IMR-90 (cell line): ENCODE measurements around the gene CCK. TPM values are rescaled to one million over a fixed set of nuclear protein-coding genes. Genes with fewer than 3 reads are reported as not detected.

Experiments used
- ATAC-seq: fragments of 200-7000 bp; cut with Tn5 transposase; 2 replicates; pipeline ENCODE4 v1.9.1; 2020; ENCODE audit warnings: low read depth, mild to moderate bottlenecking, moderate library complexity
- BruUV-seq: library from RNA; stranded (reverse); fragments of 400-500 nt; replicated peaks from 2 replicates; lab custom pipeline; 2021; lab: Mats Ljungman, UMichigan
- CTCF ChIA-PET: fragments of 300-600 bp; formaldehyde crosslinking; extraction: SDS; loops from one replicate; lab custom pipeline; 2021; ENCODE audit warnings: antibody characterized with exemption; lab: Yijun Ruan, JAX
- POLR2A ChIA-PET: fragments of 300-600 bp; sonication (Branson Sonifier 250); formaldehyde crosslinking; loops from one replicate; lab custom pipeline; 2022; ENCODE audit warnings: antibody characterized with exemption; ENCODE audit not compliant: unreplicated experiment; lab: Charles Lee
- DNase-seq: peaks from one replicate; pipeline ENCODE4 v3.0.0; 2013
- H2AFZ ChIP-seq: replicated peaks from 2 replicates; pipeline ENCODE3; 2013; ENCODE audit warnings: low read length, mild to moderate bottlenecking; ENCODE audit not compliant: poor library complexity
- H2AK5ac ChIP-seq: 2 replicates; pipeline ENCODE4 v1.6.1; 2013; ENCODE audit warnings: low read depth, low read length, inconsistent platforms
- H2AK9ac ChIP-seq: replicated peaks from 2 replicates; pipeline ENCODE3; 2013; ENCODE audit warnings: mild to moderate bottlenecking, low read depth, low read length, moderate library complexity; ENCODE audit not compliant: poor library complexity
- H2BK120ac ChIP-seq: 2 replicates; pipeline ENCODE4 v1.6.1; 2013; ENCODE audit warnings: low read depth, low read length, inconsistent platforms
- H2BK15ac ChIP-seq: 3 replicates; pipeline ENCODE4 v1.6.1; 2013; ENCODE audit warnings: low read depth, low read length, inconsistent platforms
- H2BK20ac ChIP-seq: 2 replicates; pipeline ENCODE4 v1.6.1; 2013; ENCODE audit warnings: low read depth, mild to moderate bottlenecking, inconsistent platforms, low read length, moderate library complexity
- H2BK5ac ChIP-seq: 2 replicates; pipeline ENCODE4 v1.6.1; 2013; ENCODE audit warnings: mild to moderate bottlenecking, low read depth, low read length, inconsistent platforms; ENCODE audit not compliant: poor library complexity, severe bottlenecking
- H3K14ac ChIP-seq: replicated peaks from 2 replicates; pipeline ENCODE4 v1.6.1; 2013; ENCODE audit warnings: low read depth, low read length, inconsistent platforms
- H3K18ac ChIP-seq: 2 replicates; pipeline ENCODE4 v1.6.1; 2013; ENCODE audit warnings: low read depth, low read length, control low read depth
- H3K23ac ChIP-seq: 2 replicates; pipeline ENCODE4 v1.6.1; 2013; ENCODE audit warnings: low read depth, low read length, inconsistent platforms
- H3K27ac ChIP-seq: 2 replicates; pipeline ENCODE4 v1.5.1; 2013; ENCODE audit warnings: mild to moderate bottlenecking, control low read depth, low read length; ENCODE audit not compliant: insufficient read depth
- H3K27me3 ChIP-seq: 2 replicates; pipeline ENCODE4 v1.6.1; 2013; ENCODE audit warnings: low read length; ENCODE audit not compliant: control insufficient read depth, insufficient read depth
- H3K36me3 ChIP-seq: 2 replicates; pipeline ENCODE4 v1.6.1; 2013; ENCODE audit warnings: low read length, mixed read lengths; ENCODE audit not compliant: control insufficient read depth, insufficient read depth
- H3K4ac ChIP-seq: 2 replicates; pipeline ENCODE4 v1.6.1; 2013; ENCODE audit warnings: low read depth, low read length, inconsistent platforms
- H3K4me1 ChIP-seq: 2 replicates; pipeline ENCODE4 v1.6.1; 2013; ENCODE audit warnings: low read length, mixed read lengths; ENCODE audit not compliant: control insufficient read depth, insufficient read depth
- H3K4me2 ChIP-seq: 2 replicates; pipeline ENCODE4 v1.6.1; 2013; ENCODE audit warnings: low read depth, mild to moderate bottlenecking, control low read depth, low read length, moderate library complexity
- H3K4me3 ChIP-seq: 2 replicates; pipeline ENCODE4 v1.5.1; 2013; ENCODE audit warnings: low read depth, mild to moderate bottlenecking, control low read depth, low read length, moderate library complexity; ENCODE audit not compliant: insufficient read depth
- H3K56ac ChIP-seq: 2 replicates; pipeline ENCODE4 v1.6.1; 2013; ENCODE audit warnings: low read length, inconsistent platforms; ENCODE audit not compliant: insufficient read depth; ENCODE audit errors: extremely low read depth
- H3K79me1 ChIP-seq, 2 experiments: 2 replicates each; pipeline ENCODE4 v1.6.1; 2013; ENCODE audit warnings: low read length in 2 of 2, inconsistent platforms in 1 of 2, low read depth in 1 of 2
- H3K9ac ChIP-seq: 2 replicates; pipeline ENCODE4 v1.6.1; 2013; ENCODE audit warnings: low read depth, low read length, control low read depth
- H3K9me1 ChIP-seq: 2 replicates; pipeline ENCODE4 v1.6.1; 2013; ENCODE audit warnings: low read length, inconsistent platforms; ENCODE audit not compliant: insufficient read depth
- H3K9me3 ChIP-seq: 2 replicates; pipeline ENCODE4 v1.6.1; 2013; ENCODE audit warnings: low read length; ENCODE audit not compliant: control insufficient read depth, insufficient read depth
- H4K20me1 ChIP-seq: 2 replicates; pipeline ENCODE4 v1.6.1; 2013; ENCODE audit warnings: low read length, inconsistent platforms; ENCODE audit not compliant: insufficient read depth
- H4K5ac ChIP-seq: 2 replicates; pipeline ENCODE4 v1.6.1; 2013; ENCODE audit warnings: mild to moderate bottlenecking, low read depth, low read length, control low read depth
- H4K8ac ChIP-seq, 2 experiments: 2 replicates each; pipeline ENCODE4 v1.6.1; 2013; ENCODE audit warnings: low read depth in 2 of 2, low read length in 2 of 2, control low read depth in 1 of 2, inconsistent platforms in 1 of 2
- H4K91ac ChIP-seq: 2 replicates; pipeline ENCODE4 v1.6.1; 2013; ENCODE audit warnings: low read depth, low read length, inconsistent platforms; ENCODE audit not compliant: insufficient read depth
- BHLHE40 ChIP-seq: fragments of 150-350 bp; IDR thresholded peaks from 2 replicates; pipeline ENCODE4 v1.6.1; 2016; ENCODE audit warnings: mild to moderate bottlenecking, low read depth, low read length
- CEBPB ChIP-seq: IDR thresholded peaks from 2 replicates; pipeline ENCODE4 v1.6.1; 2012; ENCODE audit warnings: low read depth, low read length, improper control_type of control experiment
- CHD1 ChIP-seq: IDR thresholded peaks from 2 replicates; pipeline ENCODE4 v1.6.1; 2012; ENCODE audit warnings: low read depth, low read length, improper control_type of control experiment
- CTCF ChIP-seq: conservative IDR thresholded peaks from 2 replicates; pipeline ENCODE4 v1.5.1; 2012; ENCODE audit warnings: mild to moderate bottlenecking, low read depth, low read length, improper control_type of control experiment
- ELK1 ChIP-seq: fragments of 150-350 bp; IDR thresholded peaks from 2 replicates; pipeline ENCODE4 v1.6.1; 2016; ENCODE audit warnings: low read depth, mild to moderate bottlenecking, low read length, moderate library complexity, borderline replicate concordance
- FOS ChIP-seq: fragments of 150-350 bp; IDR thresholded peaks from 2 replicates; pipeline ENCODE4 v1.6.1; 2016; ENCODE audit warnings: low read depth, low read length
- MAFK ChIP-seq: IDR thresholded peaks from 2 replicates; pipeline ENCODE4 v1.6.1; 2012; ENCODE audit warnings: low read depth, low read length, improper control_type of control experiment
- MAZ ChIP-seq: IDR thresholded peaks from 2 replicates; pipeline ENCODE4 v1.6.1; 2012; ENCODE audit warnings: low read depth, mild to moderate bottlenecking, low read length, improper control_type of control experiment, moderate library complexity, borderline replicate concordance
- MXI1 ChIP-seq: IDR thresholded peaks from 2 replicates; pipeline ENCODE4 v1.6.1; 2012; ENCODE audit warnings: low read depth, mild to moderate bottlenecking, low read length, moderate library complexity, borderline replicate concordance
- NFE2L2 ChIP-seq: fragments of 150-350 bp; IDR thresholded peaks from 2 replicates; pipeline ENCODE4 v1.6.1; 2016; ENCODE audit warnings: low read depth, mild to moderate bottlenecking, low read length
- POLR2A ChIP-seq: IDR thresholded peaks from 2 replicates; pipeline ENCODE4 v1.6.1; 2012; ENCODE audit warnings: mild to moderate bottlenecking, low read depth, low read length
- RAD21 ChIP-seq: IDR thresholded peaks from 2 replicates; pipeline ENCODE4 v1.6.1; 2012; ENCODE audit warnings: low read length, improper control_type of control experiment
- RFX5 ChIP-seq: IDR thresholded peaks from 2 replicates; pipeline ENCODE4 v1.8.0; 2012; ENCODE audit warnings: low read depth, mild to moderate bottlenecking, low read length, moderate library complexity
- WGBS, 2 experiments: methylation state at CpG; one replicate each; pipeline versions ENCODE4 v1.1.5 to v1.1.7; 2013; ENCODE audit warnings: missing lambda C conversion rate in 2 of 2; ENCODE audit not compliant: insufficient read length in 1 of 2; ENCODE audit errors: extremely low coverage in 2 of 2; 5-methylcytosine and 5-hydroxymethylcytosine counted together
- dilution Hi-C: fragments of 300-500 bp; cut with HindIII; formaldehyde crosslinking; loops from one replicate; pipeline ENCODE4 v1.14.3; 2018; ENCODE audit warnings: low sequenced_read_pairs; ENCODE audit not compliant: unreplicated experiment
- in situ Hi-C: fragments of 300-500 bp; cut with MboI; formaldehyde crosslinking; loops from 3 replicates; pipeline ENCODE4 v1.14.3; 2019; ENCODE audit warnings: low sequenced_read_pairs, inconsistent platforms, mixed read lengths
- intact Hi-C: fragments of 100-400 bp; cut with micrococcal nuclease; formaldehyde crosslinking; loops from 2 replicates; pipeline ENCODE4 v1.10.0; 2022
- polyA plus RNA-seq, 3 experiments: library from polyadenylated mRNA; depleted of rRNA; stranded (reverse); fragments of >200 nt; gene quantifications; 2 replicates each; pipeline ENCODE4 v1.2.3, GENCODE V29; 2012; ENCODE audit warnings: low replicate concordance in 1 of 3
- total RNA-seq: library from RNA; depleted of rRNA; stranded (reverse); fragments of >200 nt; gene quantifications from 2 replicates; pipeline ENCODE4 v1.2.3, GENCODE V29; 2012

CCK gene
- total and polyA plus RNA-seq, 2 of the 4 experiments (the other 2 are of a cell fraction), result 0.43 TPM; not detected in 1

GRCh38 chr3:42301446-42302175, 35.6 kb upstream of the CCK start:
- Histone ChIP-seq H2AK9ac (no peak overlapping the region), H4K8ac (no peak overlapping the region), H3K14ac (no peak overlapping the region), H3K4me2 (no peak overlapping the region), H2BK120ac (no peak overlapping the region), H2BK20ac (no peak overlapping the region), H2AFZ (no peak overlapping the region), H3K36me3 (no peaks in the 10 kb centered on the region), H4K91ac (no peak overlapping the region), H4K20me1 (no peaks in the 10 kb centered on the region), H4K5ac (no peak overlapping the region), H3K9me1 (no peaks in the 10 kb centered on the region), H3K27ac (no peak overlapping the region), H3K56ac (no peak overlapping the region), H3K27me3 (no peaks in the 10 kb centered on the region), H3K4me1 (no peaks in the 10 kb centered on the region), H3K4me3 (no peak overlapping the region), H2AK5ac (no peak overlapping the region), H3K18ac (no peak overlapping the region), H2BK5ac (no peak overlapping the region), H3K9me3 (no peaks in the 10 kb centered on the region), H3K4ac (no peak overlapping the region), H3K23ac (no peak overlapping the region), H3K9ac (no peak overlapping the region), H2BK15ac (no peak overlapping the region), H3K79me1 (no peaks in the 10 kb centered on the region)
- 14% methylated on average over 1 of the region's 4 CpGs; no CpG with 5 or more reads in 1 of the 2 experiments for WGBS, 2 experiments
- BruUV-seq, result no TSS peak
- DNase-seq, result no peak
- TF ChIP-seq MXI1 (no peak), BHLHE40 (no peak), RAD21 (no peak), NFE2L2 (no peak), CHD1 (no peak), POLR2A (no peak), FOS (no peak), MAZ (no peak), RFX5 (no peak), CEBPB (no peak), ELK1 (no peak), MAFK (no peak), CTCF (no peak)
- POLR2A ChIA-PET, result no interaction called here
- in situ Hi-C loops (no loop called here), dilution Hi-C loops (no loop called here), intact Hi-C loops (no loop called here)
- CTCF ChIA-PET, result no interaction called here
- ATAC-seq, result no peak
